Kidney epithelial cell (primary cell): ENCODE data around the gene KRTAP3-3. TPM values are rescaled to one million over a fixed set of nuclear protein-coding genes. Genes with fewer than 3 reads are reported as not detected.
A peak's percentile ranks its signal among the peaks of the same experiment; 100 is the strongest.

Source experiments
- DNase-seq: peaks from one replicate; pipeline ENCODE4 v3.0.0-alpha.2; 2010; ENCODE audit warnings: low read depth
- H3K27me3 ChIP-seq: 2 replicates; pipeline ENCODE4 v1.6.0; 2011; ENCODE audit warnings: low read length; ENCODE audit not compliant: control insufficient read depth, insufficient read depth
- H3K36me3 ChIP-seq: 2 replicates; pipeline ENCODE4 v1.5.1; 2011; ENCODE audit warnings: low read length; ENCODE audit not compliant: control insufficient read depth, insufficient read depth
- H3K4me3 ChIP-seq: 2 replicates; pipeline ENCODE4 v1.5.1; 2011; ENCODE audit warnings: low read depth, mild to moderate bottlenecking, control low read depth, low read length
- CTCF ChIP-seq: IDR thresholded peaks from 2 replicates; pipeline ENCODE4 v1.5.1; 2011; ENCODE audit warnings: mild to moderate bottlenecking, moderate library complexity, low read length, control low read depth, inconsistent platforms; ENCODE audit not compliant: insufficient read depth, poor library complexity, severe bottlenecking
- total RNA-seq: library from RNA; depleted of rRNA; stranded (reverse); fragments of >200 nt; gene quantifications from 2 replicates; pipeline ENCODE4 v1.2.3, GENCODE V29; 2015

KRTAP3-3 gene
- total RNA-seq, 1 donor from 2014 or later: not detected

GRCh38 chr17:40978575-40979151, 15.3 kb downstream of the KRTAP3-3 start:
- no peak for TF ChIP-seq CTCF
- Histone ChIP-seq H3K36me3 (no peaks in the 10 kb centered on the region), H3K4me3 (no peak overlapping the region), H3K27me3 (no peaks in the 10 kb centered on the region)
- no peak for DNase-seq

DNA sequence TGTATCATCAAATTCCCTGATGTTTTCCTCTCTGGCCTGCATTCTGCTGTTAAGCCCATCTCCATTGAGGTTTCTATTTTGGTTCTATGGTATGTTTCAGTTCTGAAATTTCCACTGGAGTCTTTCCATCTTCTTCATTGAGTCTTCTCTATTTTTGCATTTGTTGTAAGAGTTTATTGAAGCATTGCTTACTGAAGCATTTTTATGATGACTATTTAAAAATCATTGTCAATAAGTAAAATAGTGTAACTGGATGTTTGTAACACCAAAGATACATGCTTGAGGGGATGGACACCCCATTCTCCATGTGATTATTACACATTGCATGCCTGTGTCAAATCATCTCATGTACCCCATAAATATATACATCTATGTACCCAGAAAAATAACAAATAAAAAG, 18.4 kb downstream of the KRTAP3-3 start:
- DNase-seq: no peak
- H3K27me3 ChIP-seq: no peaks in the 10 kb centered on the region
- TF ChIP-seq CTCF: no peak
- no peaks in the 10 kb centered on the region for H3K36me3 ChIP-seq
- H3K4me3 ChIP-seq: no peak overlapping the region

GRCh38 chr17:40974366-40974765, 19.6 kb downstream of the KRTAP3-3 start:
- DNase-seq: no peak
- H3K27me3 ChIP-seq: no peaks in the 10 kb centered on the region
- no peak for TF ChIP-seq CTCF
- H3K36me3 ChIP-seq: no peaks in the 10 kb centered on the region
- no peak overlapping the region for H3K4me3 ChIP-seq

GRCh38 chr17:40967582-40967981, 26.4 kb downstream of the KRTAP3-3 start:
- TF ChIP-seq CTCF: no peak
- Histone ChIP-seq H3K4me3 (no peak overlapping the region), H3K27me3 (no peaks in the 10 kb centered on the region), H3K36me3 (no peaks in the 10 kb centered on the region)
- DNase-seq: no peak

DNA sequence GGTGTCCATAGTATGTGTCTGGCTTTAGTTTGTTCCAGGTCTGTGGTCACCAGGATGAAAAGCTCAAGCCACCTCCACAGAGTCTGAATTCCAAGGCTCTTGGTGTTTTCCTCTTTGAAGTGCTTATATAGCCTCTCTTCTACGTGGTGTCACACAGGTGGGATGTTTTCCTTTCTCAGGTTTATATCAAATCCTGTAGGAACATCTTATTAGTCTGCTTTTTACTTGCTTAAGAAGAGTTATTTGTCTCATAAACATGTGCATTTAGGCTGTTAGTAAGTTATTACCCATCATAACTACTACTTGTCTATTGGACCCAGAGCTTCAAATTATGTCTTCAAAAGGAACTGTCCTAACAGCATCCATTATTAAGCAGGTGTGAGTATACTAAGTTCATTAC, 27.1 kb downstream of the KRTAP3-3 start, which contains the start of gene KRT39:
KRT39 (minus strand) TSS at position 101 of the 400 bp plus-strand sequence; CDS start at position 9, 92 bp downstream.
- no peak for DNase-seq
- no peaks in the 10 kb centered on the region for H3K27me3 ChIP-seq
- no peaks in the 10 kb centered on the region for H3K36me3 ChIP-seq
- TF ChIP-seq CTCF: no peak
- H3K4me3 ChIP-seq: no peak within 1 kb of the TSS

DNA sequence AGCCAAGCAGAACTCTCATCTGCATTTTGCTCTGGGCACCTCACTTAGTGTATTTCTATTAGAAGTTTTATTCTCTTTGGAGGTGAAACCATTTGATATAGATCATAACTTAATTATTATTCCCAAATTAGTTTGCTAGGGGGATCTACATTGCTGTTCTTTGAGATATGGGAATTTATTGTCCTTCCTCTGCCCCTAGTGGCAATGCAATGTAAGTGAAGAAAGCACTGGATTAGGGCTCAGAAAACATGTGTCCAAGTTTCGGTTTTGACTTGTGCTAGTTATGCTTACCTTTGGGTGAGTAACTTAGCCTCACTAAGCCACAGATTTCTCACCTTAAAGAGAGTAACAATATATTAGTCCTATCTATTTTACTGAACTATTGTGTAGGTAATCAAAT, 30.1 kb downstream of the KRTAP3-3 start:
- peak; percentile 47 for TF ChIP-seq CTCF
- no peak for DNase-seq

More for the DNA sequence above, 30.1 kb downstream of the KRTAP3-3 start:
- no peak overlapping the region for H3K4me3 ChIP-seq
- H3K27me3 ChIP-seq: no peaks in the 10 kb centered on the region
- no peaks in the 10 kb centered on the region for H3K36me3 ChIP-seq
